HFF-Myc (cell line): ENCODE results near the gene PPP2R5D.
A peak's percentile ranks its signal among the peaks of the same experiment; 100 is the strongest.

Source experiments
- DNase-seq: peaks from one replicate; pipeline ENCODE4 v3.0.0-alpha.2; 2011; ENCODE audit warnings: low read depth; ENCODE audit errors: extremely low read depth
- H3K4me3 ChIP-seq: replicated peaks from 2 replicates; pipeline ENCODE4 v1.5.1; 2011; ENCODE audit warnings: low read depth, mild to moderate bottlenecking, control low read depth, low read length
- TF ChIP-seq, protein P1 (sequence below): IDR thresholded peaks from 2 replicates; pipeline ENCODE4 v1.5.1; 2012; ENCODE audit warnings: mild to moderate bottlenecking, low read depth, low read length, control low read depth; ENCODE audit errors: missing control alignments

Gene PPP2R5D

DNA sequence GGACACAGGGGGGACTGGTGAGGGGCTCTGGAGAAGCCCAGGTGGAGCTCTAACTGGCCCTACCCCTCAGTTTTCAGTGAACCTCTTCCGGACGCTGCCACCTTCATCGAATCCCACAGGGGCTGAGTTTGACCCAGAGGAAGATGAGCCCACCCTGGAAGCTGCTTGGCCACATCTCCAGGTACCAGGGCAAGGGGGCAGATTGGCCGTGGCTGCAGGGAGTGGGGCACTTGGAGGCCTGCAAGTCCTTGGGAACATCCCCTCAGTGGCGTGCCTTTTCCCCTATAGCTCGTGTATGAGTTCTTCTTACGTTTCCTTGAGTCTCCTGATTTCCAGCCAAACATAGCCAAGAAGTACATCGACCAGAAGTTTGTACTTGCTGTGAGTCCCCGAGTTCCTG is 22.8 kb downstream of the PPP2R5D start:
- H3K4me3 ChIP-seq: no peak overlapping the region
- TF ChIP-seq, protein P1, sequence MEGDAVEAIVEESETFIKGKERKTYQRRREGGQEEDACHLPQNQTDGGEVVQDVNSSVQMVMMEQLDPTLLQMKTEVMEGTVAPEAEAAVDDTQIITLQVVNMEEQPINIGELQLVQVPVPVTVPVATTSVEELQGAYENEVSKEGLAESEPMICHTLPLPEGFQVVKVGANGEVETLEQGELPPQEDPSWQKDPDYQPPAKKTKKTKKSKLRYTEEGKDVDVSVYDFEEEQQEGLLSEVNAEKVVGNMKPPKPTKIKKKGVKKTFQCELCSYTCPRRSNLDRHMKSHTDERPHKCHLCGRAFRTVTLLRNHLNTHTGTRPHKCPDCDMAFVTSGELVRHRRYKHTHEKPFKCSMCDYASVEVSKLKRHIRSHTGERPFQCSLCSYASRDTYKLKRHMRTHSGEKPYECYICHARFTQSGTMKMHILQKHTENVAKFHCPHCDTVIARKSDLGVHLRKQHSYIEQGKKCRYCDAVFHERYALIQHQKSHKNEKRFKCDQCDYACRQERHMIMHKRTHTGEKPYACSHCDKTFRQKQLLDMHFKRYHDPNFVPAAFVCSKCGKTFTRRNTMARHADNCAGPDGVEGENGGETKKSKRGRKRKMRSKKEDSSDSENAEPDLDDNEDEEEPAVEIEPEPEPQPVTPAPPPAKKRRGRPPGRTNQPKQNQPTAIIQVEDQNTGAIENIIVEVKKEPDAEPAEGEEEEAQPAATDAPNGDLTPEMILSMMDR: no peak
- no peak for DNase-seq

DNA sequence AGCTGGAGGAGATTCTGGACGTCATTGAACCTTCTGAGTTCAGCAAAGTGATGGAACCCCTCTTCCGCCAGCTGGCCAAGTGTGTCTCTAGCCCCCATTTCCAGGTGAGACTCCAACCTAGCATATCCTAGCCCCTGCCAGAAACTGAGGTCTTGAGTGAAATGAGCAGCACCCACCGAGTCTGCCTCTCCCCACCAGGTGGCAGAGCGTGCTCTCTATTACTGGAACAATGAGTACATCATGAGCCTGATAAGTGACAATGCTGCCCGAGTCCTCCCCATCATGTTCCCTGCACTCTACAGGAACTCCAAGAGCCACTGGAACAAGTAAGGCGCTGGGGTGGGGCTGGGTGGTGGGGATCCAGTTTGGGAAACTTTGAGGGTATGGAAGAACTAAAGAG is 24.8 kb downstream of the PPP2R5D start:
- DNase-seq: no peak
- TF ChIP-seq, protein P1: peak; percentile 60
- H3K4me3 ChIP-seq: no peak overlapping the region

DNA sequence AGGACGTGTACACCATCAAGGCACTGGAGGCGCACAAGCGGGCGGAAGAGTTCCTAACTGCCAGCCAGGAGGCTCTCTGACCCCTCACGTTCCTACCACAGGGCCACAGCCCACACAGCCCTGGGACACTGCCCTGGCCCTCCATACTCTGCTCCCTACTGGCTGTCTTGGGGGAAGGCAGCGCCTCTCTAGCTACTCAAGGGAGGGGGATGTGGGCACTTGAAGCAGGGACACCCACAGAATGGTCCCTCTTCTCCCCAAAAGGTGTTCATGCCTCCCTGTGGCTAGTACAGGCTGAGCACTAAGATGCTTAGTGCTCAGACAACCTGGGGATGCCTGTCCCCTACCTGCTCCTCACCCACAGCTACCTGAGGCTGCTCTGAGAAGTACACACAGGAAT is 26.8 kb downstream of the PPP2R5D start:
- TF ChIP-seq, protein P1: no peak
- DNase-seq: no peak
- no peak overlapping the region for H3K4me3 ChIP-seq

DNA sequence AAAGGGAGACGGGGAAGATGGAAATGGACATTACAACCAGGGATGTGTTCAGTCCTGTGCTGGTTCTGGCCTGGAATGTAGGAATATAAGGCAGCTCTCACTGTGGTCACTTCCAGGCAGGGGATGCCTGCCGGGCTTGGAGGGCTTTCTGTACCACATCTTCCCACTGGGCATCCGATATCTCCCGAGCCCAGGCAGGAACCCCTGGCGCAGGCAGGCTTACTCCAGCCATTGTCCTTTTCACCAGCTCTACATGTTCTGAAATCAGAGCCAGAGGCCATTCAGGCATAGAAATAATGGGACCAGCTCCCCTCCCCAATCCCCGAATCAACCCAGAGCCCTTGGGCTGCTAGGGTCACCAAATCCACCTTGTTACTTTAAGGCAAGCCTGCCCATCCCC is 28.0 kb downstream of the PPP2R5D start:
- TF ChIP-seq, protein P1: no peak
- DNase-seq: no peak
- H3K4me3 ChIP-seq: peak overlapping the region; percentile 91

DNA sequence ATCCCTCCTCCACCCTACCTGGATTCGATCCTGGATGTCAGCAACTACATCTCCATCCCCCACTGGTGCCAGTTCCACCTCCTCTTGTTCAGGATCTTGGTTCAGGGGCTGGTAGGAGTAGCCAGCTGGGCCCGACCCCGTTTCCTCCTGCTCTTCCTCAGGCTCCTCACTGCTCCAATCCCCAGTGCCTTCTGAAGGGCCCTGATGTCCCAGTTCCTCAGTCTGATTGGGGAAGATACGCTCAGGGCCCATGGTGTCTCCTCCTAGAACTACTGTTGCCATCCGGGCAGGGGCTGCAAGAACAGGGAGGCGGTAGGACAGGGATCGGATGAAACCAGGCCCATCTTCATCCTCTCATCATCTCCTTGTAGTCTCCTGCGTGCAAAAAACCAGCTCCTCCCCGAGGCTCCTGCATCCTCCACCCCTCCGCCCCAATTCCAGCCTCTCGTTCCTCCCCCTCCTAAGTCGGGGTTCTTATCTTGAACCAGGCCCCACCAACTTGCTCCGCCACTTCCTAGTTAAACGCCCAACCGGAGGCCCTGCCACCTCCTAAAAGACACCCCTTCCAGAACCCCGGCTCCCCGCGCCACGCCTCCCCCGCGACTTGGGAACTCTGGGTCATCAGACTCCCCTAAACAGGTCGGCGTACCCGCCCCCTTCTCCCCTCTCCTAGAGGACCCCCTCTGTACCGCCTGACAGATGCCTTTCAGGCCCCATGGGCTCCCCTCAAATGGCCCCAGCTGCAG is 28.9 kb downstream of the PPP2R5D start:
- TF ChIP-seq, protein P1: no peak

DNA sequence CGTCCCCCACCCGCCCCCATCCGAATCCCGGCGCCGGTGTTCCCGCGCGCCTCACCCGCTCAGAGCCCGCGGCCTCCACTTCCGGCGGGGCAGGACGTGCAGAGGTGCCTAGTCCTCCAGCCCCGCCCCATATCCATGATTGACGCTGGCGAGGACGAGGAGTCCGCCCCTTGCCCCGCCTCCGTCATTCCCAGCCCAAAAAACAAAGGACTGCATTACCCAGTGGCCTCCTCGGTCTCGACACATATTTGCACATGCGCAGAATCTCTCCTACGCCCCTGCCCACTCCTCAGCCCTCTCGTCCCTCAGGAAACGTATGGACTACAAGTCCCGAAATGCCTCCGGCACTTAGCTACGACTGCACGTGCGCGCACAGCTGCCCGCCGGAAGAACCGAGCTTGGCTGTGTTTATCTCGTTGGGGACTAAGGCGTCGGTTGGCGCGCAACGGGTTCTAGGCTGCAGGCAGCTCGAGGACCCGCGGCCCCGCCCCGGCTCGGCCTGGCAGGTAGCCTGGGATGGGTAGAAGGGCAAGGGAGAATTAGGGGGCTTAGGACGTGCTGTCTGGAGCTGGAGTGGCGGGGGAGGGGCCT is 29.6 kb downstream of the PPP2R5D start, which contains the start of the genes KLHDC3 and MEA1:
KLHDC3 (plus strand) TSS at position 407 of the 591 bp plus-strand sequence. CDS start 2,944 bp downstream, outside the sequence.
MEA1 (minus strand) TSS at position 104 of the 591 bp plus-strand sequence. CDS start 133 bp downstream, outside the sequence.
- DNase-seq: peak; percentile 100
- peak within 1 kb of the TSS; percentile 91 for H3K4me3 ChIP-seq
- TF ChIP-seq, protein P1: no peak

More for the DNA sequence above, 28.9 kb downstream of the PPP2R5D start:
- H3K4me3 ChIP-seq: peak overlapping the region; percentile 91
- DNase-seq: no peak
